Trophoblast cell (in vitro differentiated cells and primary cell): ENCODE results near the gene SFT2D3.
"Not testable (repeated sequence)": the region's sequence is repeated elsewhere in the genome, so short reads cannot be mapped to it uniquely, and the experiment has no call there.

Experiments
- DNase-seq, 2 donors: peaks; one replicate each; pipeline ENCODE4 v3.0.0-alpha.2; 2016
- H2AFZ ChIP-seq: 2 replicates; pipeline ENCODE4 v1.6.1; 2013; ENCODE audit warnings: low read length, moderate library complexity, mild to moderate bottlenecking; ENCODE audit not compliant: insufficient read depth, poor library complexity
- H2AK5ac ChIP-seq: 2 replicates; pipeline ENCODE4 v1.6.1; 2013; ENCODE audit warnings: mild to moderate bottlenecking, low read length
- H2BK120ac ChIP-seq: 2 replicates; pipeline ENCODE4 v1.6.1; 2013; ENCODE audit warnings: low read length, mild to moderate bottlenecking, moderate library complexity; ENCODE audit not compliant: insufficient read depth, poor library complexity
- H2BK12ac ChIP-seq: 2 replicates; pipeline ENCODE4 v1.6.1; 2013; ENCODE audit warnings: mild to moderate bottlenecking, low read length, moderate library complexity
- H2BK5ac ChIP-seq: 2 replicates; pipeline ENCODE4 v1.6.1; 2013; ENCODE audit warnings: low read length, low read depth, moderate library complexity, mild to moderate bottlenecking; ENCODE audit not compliant: poor library complexity
- H3K14ac ChIP-seq: 2 replicates; pipeline ENCODE4 v1.6.1; 2013; ENCODE audit warnings: mild to moderate bottlenecking, low read length
- H3K18ac ChIP-seq: 2 replicates; pipeline ENCODE4 v1.6.1; 2013; ENCODE audit warnings: mild to moderate bottlenecking, low read length
- H3K23ac ChIP-seq: 2 replicates; pipeline ENCODE4 v1.6.1; 2013; ENCODE audit warnings: low read length
- H3K27ac ChIP-seq: 2 replicates; pipeline ENCODE4 v1.5.1; 2013; ENCODE audit warnings: low read depth, mild to moderate bottlenecking, inconsistent platforms, low read length, moderate library complexity
- H3K27me3 ChIP-seq: 2 replicates; pipeline ENCODE4 v1.6.1; 2013; ENCODE audit warnings: inconsistent platforms, mild to moderate bottlenecking, low read length, moderate library complexity; ENCODE audit not compliant: insufficient read depth
- H3K36me3 ChIP-seq, 2 experiments: 1 replicate in 1 of 2; 2 replicates in 1 of 2; pipeline ENCODE4 v1.6.1; 2013; ENCODE audit warnings: low read length in 2 of 2, mild to moderate bottlenecking in 2 of 2, moderate library complexity in 1 of 2; ENCODE audit not compliant: insufficient read depth in 2 of 2, control insufficient read depth in 1 of 2
- H3K4ac ChIP-seq: 2 replicates; pipeline ENCODE4 v1.6.1; 2013; ENCODE audit warnings: low read depth, mild to moderate bottlenecking, low read length, moderate library complexity
- H3K4me1 ChIP-seq, 2 experiments: 1 replicate in 1 of 2; 2 replicates in 1 of 2; pipeline ENCODE4 v1.6.1; 2013; ENCODE audit warnings: low read length in 2 of 2, mild to moderate bottlenecking in 2 of 2, moderate library complexity in 1 of 2; ENCODE audit not compliant: insufficient read depth in 2 of 2, control insufficient read depth in 1 of 2
- H3K4me2 ChIP-seq: 2 replicates; pipeline ENCODE4 v1.6.1; 2013; ENCODE audit warnings: inconsistent platforms, mild to moderate bottlenecking, low read length, moderate library complexity
- H3K4me3 ChIP-seq: 2 replicates; pipeline ENCODE4 v1.5.1; 2013; ENCODE audit warnings: mild to moderate bottlenecking, low read depth, low read length, inconsistent platforms
- H3K79me1 ChIP-seq: one replicate; pipeline ENCODE4 v1.6.1; 2013; ENCODE audit warnings: low read length
- H3K79me2 ChIP-seq: 2 replicates; pipeline ENCODE4 v1.6.1; 2013; ENCODE audit warnings: low read length, mild to moderate bottlenecking; ENCODE audit not compliant: control insufficient read depth, insufficient read depth, poor library complexity
- H3K9ac ChIP-seq: 2 replicates; pipeline ENCODE4 v1.6.1; 2013; ENCODE audit warnings: mild to moderate bottlenecking, low read length
- H3K9me3 ChIP-seq: 2 replicates; pipeline ENCODE4 v1.6.1; 2013; ENCODE audit warnings: low read depth, mild to moderate bottlenecking, control low read depth, inconsistent platforms, low read length; ENCODE audit not compliant: insufficient read depth
- H4K12ac ChIP-seq: 2 replicates; pipeline ENCODE4 v1.6.1; 2013; ENCODE audit warnings: low read depth, mild to moderate bottlenecking, low read length, moderate library complexity
- H4K8ac ChIP-seq: 2 replicates; pipeline ENCODE4 v1.6.1; 2013; ENCODE audit warnings: low read depth, mild to moderate bottlenecking, low read length, moderate library complexity
- H4K91ac ChIP-seq: one replicate; pipeline ENCODE4 v1.6.1; 2013; ENCODE audit warnings: low read depth, mild to moderate bottlenecking, low read length, moderate library complexity
- WGBS: extraction: QIAGEN DNeasy Blood & Tissue Kit; methylation state at CpG from one replicate; pipeline ENCODE4 v1.1.7; 2013; ENCODE audit warnings: missing lambda C conversion rate; ENCODE audit not compliant: insufficient read length, insufficient coverage; ENCODE audit errors: extremely low coverage; 5-methylcytosine and 5-hydroxymethylcytosine counted together

Gene SFT2D3

GRCh38 chr2:127749537-127749936 lies 48.2 kb downstream of the SFT2D3 start:
- not testable (repeated sequence) for H3K9ac ChIP-seq, H3K4me1 ChIP-seq, H3K4me2 ChIP-seq, H3K9me3 ChIP-seq, H2BK120ac ChIP-seq, H3K18ac ChIP-seq, H4K8ac ChIP-seq, H3K4ac ChIP-seq, H3K14ac ChIP-seq, H2AK5ac ChIP-seq, H4K12ac ChIP-seq, H2AFZ ChIP-seq, H3K4me3 ChIP-seq, H3K27ac ChIP-seq, H2BK5ac ChIP-seq, H3K23ac ChIP-seq, H3K79me2 ChIP-seq, H4K91ac ChIP-seq, H3K79me1 ChIP-seq, H3K27me3 ChIP-seq, H2BK12ac ChIP-seq
- no CpG with 5 or more reads among the region's 5 CpGs for WGBS
- peak; percentile 20 to 74 for DNase-seq
- peaks cover 13 to 14% of the 10 kb centered on the region in 2 experiments for H3K36me3 ChIP-seq

DNA sequence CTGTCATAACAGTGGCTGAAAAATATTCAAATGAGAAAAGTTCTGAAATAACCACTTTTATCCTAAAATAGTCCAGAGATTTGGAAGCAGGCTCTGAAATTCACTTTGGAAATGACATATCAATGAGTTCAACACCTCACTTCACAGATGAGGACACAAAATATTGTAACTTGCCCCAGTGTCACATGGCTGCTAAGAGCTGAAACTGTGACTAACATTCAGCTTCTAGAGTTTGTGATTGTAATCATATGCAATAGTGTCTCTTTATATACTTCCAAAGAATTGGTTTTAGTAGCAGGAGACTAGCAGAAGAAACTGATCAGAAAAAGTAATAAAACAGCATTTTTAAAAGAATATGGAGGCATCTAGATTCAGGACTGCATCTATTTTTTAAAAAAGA lies 52.1 kb downstream of the SFT2D3 start:
- Histone ChIP-seq H3K23ac (no peak overlapping the region), H3K9me3 (no peaks in the 10 kb centered on the region), H2BK12ac (no peak overlapping the region), H3K4ac (no peak overlapping the region), H3K4me3 (no peak overlapping the region), H2AFZ (no peak overlapping the region), H2AK5ac (no peak overlapping the region), H3K27ac (no peak overlapping the region), H3K4me1 (no peaks in the 10 kb centered on the region), H3K18ac (no peak overlapping the region), H3K79me1 (no peaks in the 10 kb centered on the region), H4K8ac (no peak overlapping the region), H3K36me3 (peaks cover 7 to 18% of the 10 kb centered on the region in 2 experiments), H3K4me2 (no peak overlapping the region), H2BK120ac (no peak overlapping the region), H4K91ac (no peak overlapping the region), H3K14ac (no peak overlapping the region), H4K12ac (no peak overlapping the region), H3K9ac (no peak overlapping the region), H3K79me2 (no peaks in the 10 kb centered on the region), H2BK5ac (no peak overlapping the region), H3K27me3 (no peaks in the 10 kb centered on the region)
- no peak for DNase-seq

- no peak overlapping the region for H3K4me2 ChIP-seq
- H3K4ac ChIP-seq = no peak overlapping the region
- no peak overlapping the region for H2AK5ac ChIP-seq
- H3K27ac ChIP-seq = no peak overlapping the region
- H3K18ac ChIP-seq = no peak overlapping the region
- no peak overlapping the region for H3K23ac ChIP-seq
- H3K27me3 ChIP-seq = no peaks in the 10 kb centered on the region
- H4K91ac ChIP-seq = no peak overlapping the region
- no peaks in the 10 kb centered on the region for H3K4me1 ChIP-seq
- no CpG with 5 or more reads among the region's 8 CpGs for WGBS
- no peak overlapping the region for H2BK12ac ChIP-seq
- DNase-seq = no peak
- H3K4me3 ChIP-seq = no peak overlapping the region
- no peaks in the 10 kb centered on the region for H3K79me1 ChIP-seq
- H3K9me3 ChIP-seq = no peaks in the 10 kb centered on the region
- peaks cover 3 to 16% of the 10 kb centered on the region in 2 experiments for H3K36me3 ChIP-seq
- H2BK120ac ChIP-seq = no peak overlapping the region
- no peak overlapping the region for H3K14ac ChIP-seq
- H4K8ac ChIP-seq = no peak overlapping the region
- H2AFZ ChIP-seq = no peak overlapping the region
- no peak overlapping the region for H3K9ac ChIP-seq
- no peak overlapping the region for H2BK5ac ChIP-seq
- no peaks in the 10 kb centered on the region for H3K79me2 ChIP-seq
- H4K12ac ChIP-seq = no peak overlapping the region
Measured at GRCh38 chr2:127754186-127754585, 52.9 kb downstream of the SFT2D3 start.
